H1 (cell line): Measurements from ENCODE around the gene B3GLCT. TPM values are rescaled to one million over a fixed set of nuclear protein-coding genes. Genes with fewer than 3 reads are reported as not detected.

Source experiments
- RAD21 ChIP-seq, 2 experiments: IDR thresholded peaks in 1 of 2; conservative IDR thresholded peaks in 1 of 2; 2 replicates each; pipeline ENCODE4 v1.6.1; 2011; ENCODE audit warnings: low read depth in 2 of 2, low read length in 2 of 2, improper control_type of control experiment in 1 of 2, inconsistent platforms in 1 of 2, mild to moderate bottlenecking in 1 of 2, moderate library complexity in 1 of 2
- polyA plus RNA-seq, 7 experiments: library from polyadenylated mRNA; depleted of rRNA in 3 of 7; stranded (reverse) in 5 of 7; unstranded in 2 of 7; fragments of >200 nt in 5 of 7; fragments of 200-250 nt in 2 of 7; gene quantifications; 1 replicate in 5 of 7; 2 replicates in 1 of 7; 4 replicates in 1 of 7; pipeline versions ENCODE4 v1.2.1 to v1.2.3, GENCODE V29; 2011 to 2013; ENCODE audit warnings: missing spikeins in 2 of 7, mixed read lengths in 2 of 7
- total RNA-seq: library from RNA; stranded (reverse); fragmentation: NEBNext Ultra II Directional; extraction: Animal tissue kit (Norgen Biotek cat#: 25700); gene quantifications from 2 replicates; pipeline ENCODE4 v1.2.1, GENCODE V29; 2021
- TF ChIP-seq, protein P1 (sequence below): IDR thresholded peaks from 2 replicates; pipeline ENCODE4 v1.6.1; 2012; ENCODE audit warnings: inconsistent platforms

Gene B3GLCT
- total and polyA plus RNA-seq, 2 of the 8 experiments (the other 6 are each of a cell fraction or from before 2014, with no cell fraction given) = 1.5 to 4.1 TPM

DNA sequence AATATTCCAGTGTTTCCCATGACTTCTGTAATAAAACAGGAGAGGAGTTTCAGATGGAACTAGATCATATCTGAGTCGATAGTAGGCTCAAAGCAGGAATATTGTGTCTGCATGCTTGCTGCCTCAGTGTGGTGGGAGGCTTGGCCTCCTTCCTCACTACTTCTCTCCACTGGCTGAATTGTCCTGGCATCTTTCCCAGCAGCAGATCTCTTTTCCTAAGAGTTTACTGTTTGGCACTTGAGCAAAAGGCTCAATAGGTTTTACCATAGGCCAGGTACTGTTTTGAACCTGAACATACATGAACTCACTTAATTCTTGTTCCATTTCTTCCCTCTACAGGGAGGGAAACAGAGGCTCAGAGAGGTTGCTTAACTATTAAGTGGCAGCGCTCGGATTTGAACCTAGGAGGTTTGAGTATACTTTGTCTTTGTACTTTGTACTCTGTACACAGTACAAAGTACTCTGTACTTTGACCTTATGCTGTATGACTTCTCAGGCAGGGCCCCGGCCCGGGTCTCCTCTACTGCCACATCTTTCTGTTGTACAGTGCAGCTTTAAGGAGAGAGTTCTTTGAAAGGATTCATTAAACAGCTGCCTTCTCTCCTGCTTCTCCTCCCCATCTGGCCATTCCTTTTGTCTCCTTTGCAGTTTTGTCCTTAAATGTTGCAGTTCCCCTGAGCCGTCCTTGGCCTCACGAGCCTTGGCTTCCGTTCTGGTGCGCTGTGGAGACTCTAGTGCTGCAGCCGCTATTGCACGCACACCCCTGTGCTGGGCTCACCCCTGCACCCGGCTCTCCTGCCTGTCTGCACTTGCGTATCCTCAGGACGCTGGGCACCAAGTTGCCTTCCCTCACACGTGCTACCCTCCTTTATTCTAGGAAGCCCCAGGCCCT, 8.1 kb downstream of the B3GLCT start (continued):
- TF ChIP-seq RAD21 (IDR thresholded peaks at IDR 0.05 in 1 of 2, conservative IDR thresholded peaks at IDR 0.05 in 1 of 2; ENCODE audit: low read depth in 2 of 2, low read length in 2 of 2) = no peak
- TF ChIP-seq, protein P1, sequence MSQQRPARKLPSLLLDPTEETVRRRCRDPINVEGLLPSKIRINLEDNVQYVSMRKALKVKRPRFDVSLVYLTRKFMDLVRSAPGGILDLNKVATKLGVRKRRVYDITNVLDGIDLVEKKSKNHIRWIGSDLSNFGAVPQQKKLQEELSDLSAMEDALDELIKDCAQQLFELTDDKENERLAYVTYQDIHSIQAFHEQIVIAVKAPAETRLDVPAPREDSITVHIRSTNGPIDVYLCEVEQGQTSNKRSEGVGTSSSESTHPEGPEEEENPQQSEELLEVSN = no peak
